ENCODE data around the gene SEPTIN7.

- no peak for TF ChIP-seq POLR2AphosphoS5 (IDR thresholded peaks at IDR 0.05)
- TF ChIP-seq, protein P1, sequence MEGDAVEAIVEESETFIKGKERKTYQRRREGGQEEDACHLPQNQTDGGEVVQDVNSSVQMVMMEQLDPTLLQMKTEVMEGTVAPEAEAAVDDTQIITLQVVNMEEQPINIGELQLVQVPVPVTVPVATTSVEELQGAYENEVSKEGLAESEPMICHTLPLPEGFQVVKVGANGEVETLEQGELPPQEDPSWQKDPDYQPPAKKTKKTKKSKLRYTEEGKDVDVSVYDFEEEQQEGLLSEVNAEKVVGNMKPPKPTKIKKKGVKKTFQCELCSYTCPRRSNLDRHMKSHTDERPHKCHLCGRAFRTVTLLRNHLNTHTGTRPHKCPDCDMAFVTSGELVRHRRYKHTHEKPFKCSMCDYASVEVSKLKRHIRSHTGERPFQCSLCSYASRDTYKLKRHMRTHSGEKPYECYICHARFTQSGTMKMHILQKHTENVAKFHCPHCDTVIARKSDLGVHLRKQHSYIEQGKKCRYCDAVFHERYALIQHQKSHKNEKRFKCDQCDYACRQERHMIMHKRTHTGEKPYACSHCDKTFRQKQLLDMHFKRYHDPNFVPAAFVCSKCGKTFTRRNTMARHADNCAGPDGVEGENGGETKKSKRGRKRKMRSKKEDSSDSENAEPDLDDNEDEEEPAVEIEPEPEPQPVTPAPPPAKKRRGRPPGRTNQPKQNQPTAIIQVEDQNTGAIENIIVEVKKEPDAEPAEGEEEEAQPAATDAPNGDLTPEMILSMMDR (IDR thresholded peaks at IDR 0.05): no peak
Measured at GRCh38 chr7:35819954-35820703, 19.3 kb downstream of the SEPTIN7 start.

Data from stomach (tissue), 4 donors.